Activated T-cell treated with anti-CD3 and anti-CD28 coated beads for 4 hours (primary cell): Measurements from ENCODE around the gene ANAPC2.

Source experiments
- DNase-seq: peaks from one replicate; pipeline ENCODE4 v3.0.0-alpha.2; 2020

The ANAPC2 gene

DNA sequence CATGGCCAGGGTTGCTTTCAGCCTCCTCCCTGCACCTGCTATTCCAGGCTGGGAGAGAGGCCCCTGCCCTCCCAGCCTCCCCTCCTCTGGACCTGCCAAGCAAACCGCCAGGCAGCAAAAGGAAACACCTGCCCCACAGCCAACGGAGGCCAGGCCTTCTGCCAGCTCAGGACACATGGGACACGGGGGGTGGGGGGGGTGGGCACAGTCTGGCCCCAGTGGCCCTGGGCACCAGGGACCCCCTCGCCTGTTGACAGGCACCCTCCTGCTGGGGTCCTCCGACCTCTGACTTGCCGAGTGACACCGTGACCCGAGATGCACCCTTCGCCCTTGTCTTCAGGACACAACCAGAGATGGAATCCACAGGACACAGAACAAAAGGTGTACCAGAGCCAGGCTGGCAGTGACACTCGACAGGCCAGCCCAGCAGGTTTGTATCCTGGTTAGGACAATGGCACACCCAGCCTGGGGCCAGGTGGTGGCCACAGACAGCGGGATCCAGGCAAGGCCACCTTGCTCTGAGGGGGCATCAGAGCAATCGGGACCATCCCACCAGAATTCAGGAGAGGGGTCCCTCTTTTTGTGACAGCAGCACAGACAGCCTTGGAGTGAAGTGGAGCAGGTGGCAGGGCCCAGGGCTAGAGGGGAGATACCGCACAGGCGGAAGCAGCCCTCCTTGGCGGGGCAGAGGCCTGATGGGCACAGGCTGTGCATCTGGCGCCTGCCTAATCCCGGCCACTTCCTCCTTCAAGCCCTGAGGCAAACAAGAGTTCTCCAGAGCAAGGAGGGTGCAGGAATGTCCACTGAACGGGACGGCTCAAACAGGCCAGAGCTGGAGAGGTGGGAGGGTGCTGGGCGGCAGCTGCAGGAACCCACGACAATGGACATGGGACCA, 15.2 kb downstream of the ANAPC2 start:
- DNase-seq: no peak

DNA sequence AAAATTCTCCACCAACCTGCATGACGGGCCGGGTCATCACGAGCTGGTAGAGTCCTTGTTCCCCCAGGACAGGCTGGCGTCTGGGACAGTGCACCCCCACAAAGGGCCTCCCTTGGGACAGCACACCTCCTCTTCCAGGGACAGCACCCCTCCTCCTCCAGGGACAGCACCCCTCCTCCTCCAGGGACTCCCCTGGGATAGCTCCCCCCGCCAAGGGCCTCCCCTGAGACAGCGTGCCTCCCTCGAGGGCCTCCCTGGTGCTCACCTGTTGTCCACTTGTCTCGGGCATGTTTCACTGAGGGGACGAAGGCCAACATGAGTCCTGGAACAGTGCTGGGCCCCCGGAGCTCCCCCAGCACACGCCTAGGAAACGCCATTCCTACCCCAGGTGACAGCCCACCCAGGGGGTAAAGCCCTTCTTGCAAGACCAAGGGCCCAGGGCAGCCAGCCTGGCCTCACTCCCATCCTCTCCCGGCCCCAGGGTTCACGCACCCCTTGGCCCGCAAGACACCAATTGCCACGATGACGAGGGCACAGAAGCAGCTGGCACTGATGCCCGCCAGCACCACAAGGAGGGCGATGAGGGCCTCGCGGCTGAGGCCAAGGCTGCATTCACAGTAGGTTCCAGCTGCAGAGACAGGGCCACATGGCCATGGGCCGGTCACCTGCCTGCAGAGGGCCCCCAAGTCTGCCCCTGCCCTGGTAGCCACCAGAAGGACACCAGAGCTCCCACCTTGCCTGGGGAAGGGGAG, 17.0 kb downstream of the ANAPC2 start:
- no peak for DNase-seq

DNA sequence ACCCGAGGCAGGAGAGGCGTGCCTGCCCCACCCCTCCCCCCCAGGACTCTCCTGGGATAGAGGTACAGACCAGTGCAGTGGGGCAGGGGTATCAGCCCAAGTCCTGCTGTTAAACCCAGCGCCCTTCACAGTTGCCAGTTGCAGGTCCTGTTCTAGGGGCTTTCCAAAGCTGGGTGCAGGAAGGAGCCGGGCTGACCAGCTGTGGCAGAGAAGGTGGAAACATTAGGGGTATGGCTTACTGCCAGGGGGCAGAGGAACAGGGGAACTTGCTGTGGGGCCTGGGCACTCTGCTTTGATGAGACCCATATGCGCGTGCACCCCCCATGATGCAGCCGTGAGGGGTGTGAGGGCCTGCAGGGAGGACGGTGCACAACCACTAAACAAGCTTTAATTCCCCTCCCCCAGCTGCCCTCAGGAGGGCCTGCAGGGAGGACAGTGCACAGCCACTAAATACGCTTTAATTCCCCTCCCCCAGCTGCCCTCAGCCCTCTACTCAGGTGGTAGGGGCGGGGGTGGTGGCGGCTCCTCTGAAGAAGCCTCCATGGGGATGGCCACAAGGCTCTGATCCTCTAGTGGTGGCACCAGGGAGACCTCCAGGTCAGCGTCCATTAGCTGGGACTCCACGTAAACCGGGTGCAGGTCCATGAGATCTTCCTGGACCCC, 17.7 kb downstream of the ANAPC2 start:
- DNase-seq: no peak

DNA sequence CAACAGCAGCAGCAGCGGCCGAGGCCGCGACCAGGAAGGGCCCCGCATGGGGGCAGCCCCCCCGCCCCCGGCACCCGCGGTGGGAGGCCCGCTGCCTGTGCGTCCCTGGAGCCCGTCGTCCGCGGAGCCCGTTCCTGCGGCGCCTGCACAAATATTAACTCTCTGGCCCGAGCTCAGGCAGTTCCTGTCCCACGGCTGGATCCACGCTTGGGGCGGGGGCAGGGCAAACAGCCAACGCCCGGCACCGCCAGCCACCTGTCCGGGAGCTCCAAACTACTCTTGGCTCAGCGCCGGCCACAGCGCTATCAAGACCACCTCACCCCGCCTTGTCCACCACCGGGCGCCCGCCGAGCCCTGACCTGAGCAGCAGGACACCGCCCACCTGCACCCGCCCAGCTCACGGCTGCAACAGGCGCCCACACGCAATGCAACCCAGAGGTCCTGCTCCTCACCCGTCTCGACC, 18.4 kb downstream of the ANAPC2 start, which contains the start of gene LRRC26:
Gene LRRC26 (minus strand): TSS at position 156 of the 463 bp plus-strand sequence. CDS start 108 bp downstream, at position 48.
- no peak for DNase-seq

DNA sequence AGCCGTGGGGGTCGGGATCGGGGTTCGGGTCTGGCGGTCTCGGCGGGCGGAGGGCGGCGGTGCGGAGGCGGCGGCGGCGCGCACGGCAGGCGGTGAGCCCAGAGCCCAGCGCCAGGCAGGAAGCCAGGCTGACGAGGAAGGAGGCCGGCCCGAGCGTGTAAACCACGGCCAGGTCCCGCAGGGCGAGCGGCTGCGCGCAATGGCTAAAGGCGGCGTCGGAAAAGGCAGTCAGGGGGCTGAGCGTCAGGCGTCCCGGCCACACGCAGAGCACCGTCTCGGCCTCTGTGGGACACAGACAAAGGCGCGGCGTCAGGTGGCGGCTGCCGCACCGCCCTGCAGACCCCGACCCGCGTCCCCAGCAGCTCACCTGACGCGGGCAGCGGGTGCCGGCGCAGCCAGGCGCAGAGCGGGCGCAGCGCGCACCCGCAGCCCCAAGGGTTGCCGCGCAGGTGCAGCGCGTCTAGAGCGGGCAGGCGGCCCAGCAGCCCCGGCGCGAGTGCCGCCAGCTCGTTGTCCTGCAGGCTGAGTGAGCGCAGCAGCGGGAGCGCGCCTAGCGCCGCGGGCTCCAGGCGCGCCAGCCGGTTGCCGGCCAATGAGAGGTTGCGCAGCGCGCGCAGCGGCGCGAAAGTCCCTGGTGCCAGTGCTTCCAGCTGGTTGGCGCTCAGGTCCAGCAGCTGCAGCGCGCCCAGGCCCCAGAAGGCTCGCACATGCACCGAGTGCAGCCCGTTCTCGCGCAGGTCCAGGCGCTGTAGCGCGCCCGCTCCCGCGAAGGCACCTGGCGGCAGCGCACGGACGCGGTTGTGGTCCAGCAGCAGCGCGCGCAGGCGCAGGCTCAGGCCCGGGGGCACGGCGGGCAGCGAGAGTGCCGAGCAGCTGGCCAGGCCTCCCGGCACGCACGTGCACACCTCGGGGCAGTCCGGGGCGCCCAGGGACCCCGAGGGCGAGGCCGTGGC, 19.2 kb downstream of the ANAPC2 start:
- DNase-seq: no peak

DNA sequence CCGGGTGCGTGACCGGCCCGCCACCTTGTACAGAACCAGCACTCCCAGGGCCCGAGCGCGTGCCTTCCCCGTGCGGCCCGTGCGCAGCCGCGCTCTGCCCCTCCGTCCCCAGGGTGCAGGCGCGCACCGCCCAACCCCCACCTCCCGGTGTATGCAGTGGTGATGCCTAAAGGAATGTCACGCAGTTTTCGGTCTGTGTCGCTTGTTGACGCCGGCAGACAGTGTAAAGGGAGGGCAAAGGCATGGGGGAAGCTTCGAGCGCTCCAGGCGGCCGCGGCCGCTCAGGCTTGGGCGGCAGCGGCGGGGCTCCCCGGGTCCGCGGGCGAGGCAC, 19.8 kb downstream of the ANAPC2 start:
- no peak for DNase-seq

DNA sequence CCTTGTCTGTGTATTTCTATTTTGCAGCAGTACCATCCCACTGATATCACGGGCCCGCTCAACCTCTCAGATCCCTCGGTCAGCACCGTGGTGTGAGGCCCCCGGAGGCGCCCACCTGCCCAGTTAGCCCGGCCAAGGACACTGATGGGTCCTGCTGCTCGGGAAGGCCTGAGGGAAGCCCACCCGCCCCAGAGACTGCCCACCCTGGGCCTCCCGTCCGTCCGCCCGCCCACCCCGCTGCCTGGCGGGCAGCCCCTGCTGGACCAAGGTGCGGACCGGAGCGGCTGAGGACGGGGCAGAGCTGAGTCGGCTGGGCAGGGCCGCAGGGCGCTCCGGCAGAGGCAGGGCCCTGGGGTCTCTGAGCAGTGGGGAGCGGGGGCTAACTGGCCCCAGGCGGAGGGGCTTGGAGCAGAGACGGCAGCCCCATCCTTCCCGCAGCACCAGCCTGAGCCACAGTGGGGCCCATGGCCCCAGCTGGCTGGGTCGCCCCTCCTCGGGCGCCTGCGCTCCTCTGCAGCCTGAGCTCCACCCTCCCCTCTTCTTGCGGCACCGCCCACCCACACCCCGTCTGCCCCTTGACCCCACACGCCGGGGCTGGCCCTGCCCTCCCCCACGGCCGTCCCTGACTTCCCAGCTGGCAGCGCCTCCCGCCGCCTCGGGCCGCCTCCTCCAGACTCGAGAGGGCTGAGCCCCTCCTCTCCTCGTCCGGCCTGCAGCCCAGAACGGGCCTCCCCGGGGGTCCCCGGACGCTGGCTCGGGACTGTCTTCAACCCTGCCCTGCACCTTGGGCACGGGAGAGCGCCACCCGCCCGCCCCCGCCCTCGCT, 20.4 kb downstream of the ANAPC2 start:
- DNase-seq: no peak

DNA sequence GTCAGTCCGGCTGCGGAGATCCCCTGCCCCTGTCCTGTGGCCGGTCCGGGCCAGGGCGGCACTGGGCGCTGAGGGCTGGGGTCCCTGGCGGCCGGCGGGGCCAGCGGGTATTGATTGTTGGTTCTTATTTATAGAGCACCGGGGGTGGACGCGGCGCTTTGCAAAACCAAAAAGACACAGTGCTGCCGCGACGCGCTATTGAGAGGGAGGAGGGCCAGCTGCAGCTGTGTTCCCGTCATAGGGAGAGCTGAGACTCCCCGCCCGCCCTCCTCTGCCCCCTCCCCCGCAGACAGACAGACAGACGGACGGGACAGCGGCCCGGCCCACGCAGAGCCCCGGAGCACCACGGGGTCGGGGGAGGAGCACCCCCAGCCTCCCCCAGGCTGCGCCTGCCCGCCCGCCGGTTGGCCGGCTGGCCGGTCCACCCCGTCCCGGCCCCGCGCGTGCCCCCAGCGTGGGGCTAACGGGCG, 21.0 kb downstream of the ANAPC2 start:
- no peak for DNase-seq

DNA sequence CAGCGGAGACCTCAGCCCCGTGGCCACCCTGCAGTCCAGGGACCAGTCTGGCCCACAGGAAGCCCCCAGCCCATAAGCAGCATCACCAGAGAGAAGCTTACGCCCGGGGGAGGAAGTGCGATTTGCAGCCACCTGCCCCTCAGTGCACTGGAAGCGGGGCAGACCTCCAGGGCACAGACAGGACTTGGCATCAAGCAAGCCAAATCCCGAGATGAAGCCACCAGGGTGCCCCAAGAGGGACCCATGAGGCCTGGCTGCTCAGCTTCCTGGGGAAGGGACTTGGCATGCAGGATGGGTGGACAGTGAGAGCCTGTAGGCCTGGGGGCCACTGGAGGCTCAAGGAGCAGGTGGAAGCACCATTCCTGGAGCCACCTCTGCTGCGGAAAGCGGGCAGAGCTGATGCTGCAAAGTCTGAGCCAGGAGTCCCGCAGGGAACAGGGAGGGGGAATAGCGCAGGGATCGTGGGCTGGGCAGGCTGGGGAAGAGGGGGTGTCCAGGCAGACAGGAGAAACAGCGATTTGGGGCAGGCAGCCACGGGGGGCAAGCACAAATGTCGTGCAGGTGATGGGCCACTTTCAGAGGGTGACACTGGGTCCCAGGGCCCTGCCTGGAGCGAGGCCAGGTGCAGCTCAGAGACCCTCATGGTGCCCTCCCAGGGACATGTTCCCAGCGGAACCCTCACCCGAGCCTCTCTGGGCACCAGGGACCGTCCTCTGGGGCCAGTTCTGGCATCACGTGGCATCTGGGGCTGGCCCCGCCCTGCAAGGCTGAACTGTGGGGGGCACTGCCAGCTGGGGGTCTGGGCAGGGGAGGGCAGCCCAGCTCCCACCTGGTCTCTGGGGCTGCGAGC, 21.8 kb downstream of the ANAPC2 start:
- DNase-seq: no peak

DNA sequence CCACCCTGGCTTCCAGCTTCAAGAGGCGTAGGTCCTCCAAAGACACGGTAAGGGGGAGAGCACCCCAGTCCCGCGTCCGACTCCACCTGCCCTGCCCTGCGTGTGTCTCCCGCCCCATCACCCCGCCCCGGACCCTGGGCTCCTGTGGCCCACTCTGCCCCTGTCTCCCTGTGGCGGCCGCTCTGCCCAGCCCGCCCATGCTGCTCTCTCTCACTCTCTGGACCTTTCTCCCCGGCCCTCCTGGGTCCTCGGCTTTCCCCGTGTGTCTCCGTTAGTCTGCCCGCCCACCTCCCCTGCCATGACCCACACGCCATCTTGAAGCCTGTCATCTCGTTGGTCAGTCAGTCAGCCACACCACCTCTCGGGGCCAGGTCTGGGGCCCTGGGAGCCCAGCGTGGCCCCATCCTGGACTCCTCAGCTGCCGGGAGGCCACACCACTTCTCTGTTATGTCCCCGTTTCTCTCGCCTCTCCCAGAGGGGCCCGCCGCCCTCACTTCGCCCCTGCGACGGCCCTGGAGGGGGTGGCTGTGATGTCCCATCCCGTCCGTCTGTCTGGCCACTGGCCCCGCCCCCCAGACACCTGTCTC, 23.0 kb downstream of the ANAPC2 start:
- no peak for DNase-seq

DNA sequence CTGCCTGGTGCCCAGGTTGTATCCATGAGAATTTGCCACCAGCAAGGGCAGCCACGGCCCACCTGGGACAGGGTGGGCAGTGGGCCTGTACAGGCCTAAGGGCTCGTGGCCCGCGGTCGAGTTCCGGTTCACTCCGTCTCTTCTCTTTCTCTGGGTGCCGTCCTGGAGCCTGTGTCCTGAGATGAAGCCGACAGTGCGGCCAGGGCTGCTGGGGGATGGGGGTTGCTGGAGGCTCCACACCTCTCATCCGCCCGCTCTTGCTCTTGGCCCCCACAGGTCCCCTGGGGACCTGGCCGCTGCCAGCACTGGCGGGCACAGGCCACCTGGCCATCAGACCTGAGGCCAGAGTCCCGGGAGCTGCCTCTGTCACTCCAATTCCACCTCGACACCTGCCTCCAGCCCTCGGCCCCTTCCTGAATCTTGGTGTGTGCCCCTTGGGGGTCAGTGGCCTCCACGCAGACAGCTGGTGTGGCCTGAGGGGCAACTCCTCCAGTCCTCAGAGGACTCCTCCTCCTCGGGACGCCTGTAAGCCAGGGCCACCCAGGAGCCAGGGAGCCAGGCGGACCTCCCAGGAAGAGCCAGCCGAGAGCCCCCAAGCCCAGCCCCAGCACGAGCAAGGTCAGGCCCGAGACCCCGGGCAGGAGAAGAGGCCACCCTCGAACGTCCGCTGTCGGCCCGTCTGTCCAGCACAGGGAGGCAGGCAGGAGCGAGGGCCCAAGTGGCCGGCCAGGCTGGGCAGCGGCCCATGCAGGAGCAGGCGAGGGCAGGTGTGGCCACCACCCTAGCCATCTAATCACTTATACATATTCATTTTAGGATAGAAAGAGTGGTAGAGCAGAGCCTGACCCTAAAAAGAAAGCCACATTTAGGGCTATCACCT, 23.8 kb downstream of the ANAPC2 start:
- DNase-seq: no peak

DNA sequence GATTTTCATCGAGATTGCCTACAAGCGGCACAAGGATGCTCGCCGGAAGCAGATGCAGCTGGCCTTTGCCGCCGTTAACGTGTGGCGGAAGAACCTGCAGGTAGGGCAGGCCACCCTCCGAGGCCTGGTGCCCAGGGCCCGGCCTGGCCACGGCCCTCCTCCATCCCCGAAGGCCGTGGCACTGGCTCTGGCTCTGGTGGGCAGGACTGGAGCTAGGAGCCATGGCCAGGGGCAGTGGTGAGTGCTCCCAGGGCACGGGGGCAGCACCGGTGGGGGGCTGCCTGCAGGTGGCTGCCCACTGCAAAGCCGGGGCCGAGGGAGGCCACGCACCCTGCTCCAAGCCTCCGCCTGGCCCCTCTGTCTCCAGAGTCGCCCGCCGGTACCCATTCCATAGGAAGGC, 24.6 kb downstream of the ANAPC2 start:
- no peak for DNase-seq

DNA sequence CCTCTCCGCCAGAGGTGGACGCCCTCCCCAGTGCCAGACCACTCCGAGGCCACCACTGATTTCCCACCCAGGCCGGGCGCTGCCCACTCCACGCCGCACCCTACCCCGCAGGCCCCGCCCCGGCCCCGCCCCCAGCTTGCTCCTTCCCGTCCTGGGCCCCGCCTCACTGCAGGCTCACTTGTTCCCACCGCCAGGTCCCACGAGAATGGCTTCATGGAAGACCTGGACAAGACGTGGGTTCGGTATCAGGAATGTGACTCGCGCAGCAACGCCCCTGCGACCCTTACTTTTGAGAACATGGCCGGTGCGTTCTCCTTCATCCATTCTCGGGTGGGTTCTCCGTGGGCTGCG, 25.0 kb downstream of the ANAPC2 start:
- no peak for DNase-seq

DNA sequence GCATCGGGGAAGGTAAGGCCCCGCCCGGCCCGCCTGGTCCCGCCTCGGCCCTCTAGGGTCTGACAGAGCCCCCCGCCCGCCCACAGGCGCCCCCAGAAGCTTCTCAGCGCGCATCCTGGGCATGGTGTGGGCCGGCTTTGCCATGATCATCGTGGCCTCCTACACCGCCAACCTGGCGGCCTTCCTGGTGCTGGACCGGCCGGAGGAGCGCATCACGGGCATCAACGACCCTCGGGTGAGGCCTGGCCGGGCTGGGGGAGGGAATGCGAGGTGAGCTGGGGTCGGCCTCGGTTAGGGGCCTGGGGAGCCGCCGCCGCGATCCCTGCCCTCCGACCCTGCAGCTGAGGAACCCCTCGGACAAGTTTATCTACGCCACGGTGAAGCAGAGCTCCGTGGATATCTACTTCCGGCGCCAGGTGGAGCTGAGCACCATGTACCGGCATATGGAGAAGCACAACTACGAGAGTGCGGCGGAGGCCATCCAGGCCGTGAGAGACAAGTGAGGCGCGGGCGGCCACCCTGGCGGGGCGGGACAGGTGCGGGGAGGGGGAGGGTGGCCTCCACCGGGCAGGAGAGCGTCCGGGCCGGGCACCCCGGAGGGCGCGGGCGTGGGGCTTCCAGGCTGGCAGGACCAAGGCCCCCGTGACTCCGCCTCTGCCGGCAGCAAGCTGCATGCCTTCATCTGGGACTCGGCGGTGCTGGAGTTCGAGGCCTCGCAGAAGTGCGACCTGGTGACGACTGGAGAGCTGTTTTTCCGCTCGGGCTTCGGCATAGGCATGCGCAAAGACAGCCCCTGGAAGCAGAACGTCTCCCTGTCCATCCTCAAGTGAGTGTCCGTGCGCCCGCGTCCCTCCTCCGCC, 25.6 kb downstream of the ANAPC2 start:
- no peak for DNase-seq

DNA sequence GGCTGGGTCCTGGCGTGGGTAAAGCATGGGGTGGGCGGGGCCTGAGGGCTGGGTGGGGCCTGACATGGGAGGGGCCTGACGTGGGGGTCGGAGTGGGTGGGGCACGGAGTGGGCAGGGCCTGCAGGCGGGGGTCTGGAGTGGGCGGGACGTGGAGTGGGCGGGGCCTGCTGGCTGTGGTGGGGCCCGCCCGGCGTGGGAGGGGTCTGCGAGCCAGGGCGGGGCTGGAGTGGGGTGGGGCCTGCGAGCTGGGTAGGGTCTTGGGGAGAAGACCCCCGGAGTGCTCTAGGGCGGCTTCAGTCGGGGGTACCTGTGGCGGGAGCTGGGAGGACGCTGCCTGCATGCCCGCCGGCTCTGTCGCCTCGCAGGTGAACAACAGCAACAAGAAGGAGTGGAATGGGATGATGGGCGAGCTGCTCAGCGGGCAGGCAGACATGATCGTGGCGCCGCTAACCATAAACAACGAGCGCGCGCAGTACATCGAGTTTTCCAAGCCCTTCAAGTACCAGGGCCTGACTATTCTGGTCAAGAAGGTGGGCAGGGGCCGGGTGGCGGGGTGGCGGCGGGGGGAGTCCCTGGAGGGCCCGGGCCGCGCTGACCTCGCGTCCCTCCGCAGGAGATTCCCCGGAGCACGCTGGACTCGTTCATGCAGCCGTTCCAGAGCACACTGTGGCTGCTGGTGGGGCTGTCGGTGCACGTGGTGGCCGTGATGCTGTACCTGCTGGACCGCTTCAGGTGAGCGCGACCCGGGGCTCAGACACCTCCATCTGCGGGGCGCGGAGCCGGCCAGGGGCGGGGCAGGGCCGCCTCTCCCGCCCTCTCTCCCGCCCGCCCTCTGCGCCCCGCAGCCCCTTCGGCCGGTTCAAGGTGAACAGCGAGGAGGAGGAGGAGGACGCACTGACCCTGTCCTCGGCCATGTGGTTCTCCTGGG, 26.5 kb downstream of the ANAPC2 start:
- DNase-seq: no peak

DNA sequence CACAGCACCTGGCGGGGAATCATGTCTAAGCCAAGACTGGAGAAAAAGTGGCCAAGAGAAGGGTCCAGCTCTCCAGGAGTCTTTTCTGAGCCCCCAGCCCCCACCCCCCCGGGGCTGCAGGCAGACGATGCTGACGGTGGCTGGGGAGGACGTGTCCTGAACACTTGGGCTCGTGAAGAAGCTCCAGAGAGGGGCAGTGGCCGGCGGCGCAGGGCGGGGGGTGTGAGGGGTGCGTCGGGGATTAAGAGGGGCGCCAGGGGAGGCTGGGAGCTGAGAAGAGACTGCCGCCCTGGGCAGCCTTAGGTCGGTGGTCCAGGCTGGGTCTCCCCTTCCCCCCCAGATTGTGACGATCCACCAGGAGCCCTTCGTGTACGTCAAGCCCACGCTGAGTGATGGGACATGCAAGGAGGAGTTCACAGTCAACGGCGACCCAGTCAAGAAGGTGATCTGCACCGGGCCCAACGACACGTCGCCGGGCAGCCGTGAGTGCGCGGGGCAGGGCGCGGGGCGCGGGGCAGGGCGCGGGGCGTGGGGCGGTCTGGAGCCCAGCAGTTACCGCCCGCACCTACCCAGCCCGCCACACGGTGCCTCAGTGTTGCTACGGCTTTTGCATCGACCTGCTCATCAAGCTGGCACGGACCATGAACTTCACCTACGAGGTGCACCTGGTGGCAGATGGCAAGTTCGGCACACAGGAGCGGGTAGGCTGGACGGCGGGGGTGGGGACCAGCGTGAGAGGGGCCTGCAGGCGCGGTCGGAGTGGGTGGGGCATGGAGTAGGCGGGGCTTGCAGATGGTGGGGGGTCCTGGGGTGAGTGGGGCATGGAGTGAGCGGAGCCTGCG, 27.4 kb downstream of the ANAPC2 start:
- no peak for DNase-seq
